Tibial artery (tissue), 4 donors: ENCODE measurements around the gene PRRX2.
A peak's percentile ranks its signal among the peaks of the same experiment; 100 is the strongest.

ENCODE experiments used
- DNase-seq, 2 donors: peaks; one replicate each; pipeline ENCODE4 v3.0.0-alpha.2; 2019
- H3K27ac ChIP-seq, 2 donors: fragments of 200-600 bp; sonication (generic) in 1 of 2; 1 replicate in 1 of 2; 2 replicates in 1 of 2; pipeline ENCODE4 v1.5.1; 2018 to 2019; ENCODE audit warnings: mild to moderate bottlenecking in 1 of 2
- H3K27me3 ChIP-seq, 2 donors: fragments of 200-600 bp; sonication (generic) in 1 of 2; one replicate each; pipeline versions ENCODE4 v1.5.1 to v1.6.0; 2016 to 2019
- H3K36me3 ChIP-seq, 3 donors: fragments of 200-600 bp; sonication (generic) in 2 of 3; one replicate each; pipeline ENCODE4 v1.5.1; 2016 to 2019; ENCODE audit warnings: mild to moderate bottlenecking in 2 of 3
- H3K4me1 ChIP-seq, 4 donors: fragments of 200-600 bp; sonication (generic) in 2 of 4; 1 replicate in 3 of 4; 2 replicates in 1 of 4; pipeline ENCODE4 v1.5.1; 2016 to 2019
- H3K4me3 ChIP-seq, 2 donors: fragments of 200-600 bp; sonication (generic) in 1 of 2; 1 replicate in 1 of 2; 2 replicates in 1 of 2; pipeline ENCODE4 v1.5.1; 2018 to 2019; ENCODE audit warnings: mild to moderate bottlenecking in 2 of 2
- H3K9me3 ChIP-seq, 3 donors: fragments of 200-600 bp; sonication (generic) in 1 of 3; one replicate each; pipeline ENCODE4 v1.5.1; 2016 to 2019
- intact Hi-C: fragments of 100-400 bp; cut with DNase I; formaldehyde crosslinking; loops from one replicate; pipeline ENCODE4 v1.15.0; 2023; ENCODE audit warnings: low total_unique reads
- TF ChIP-seq, protein P1 (sequence below), 2 experiments: fragments of 200-600 bp in 1 of 2; fragments of 450-650 bp in 1 of 2; IDR thresholded peaks; one replicate each; pipeline ENCODE4 v1.5.1; 2017 to 2019; ENCODE audit warnings: antibody characterized with exemption in 2 of 2, mild to moderate bottlenecking in 1 of 2, moderate library complexity in 1 of 2

PRRX2 gene

DNA sequence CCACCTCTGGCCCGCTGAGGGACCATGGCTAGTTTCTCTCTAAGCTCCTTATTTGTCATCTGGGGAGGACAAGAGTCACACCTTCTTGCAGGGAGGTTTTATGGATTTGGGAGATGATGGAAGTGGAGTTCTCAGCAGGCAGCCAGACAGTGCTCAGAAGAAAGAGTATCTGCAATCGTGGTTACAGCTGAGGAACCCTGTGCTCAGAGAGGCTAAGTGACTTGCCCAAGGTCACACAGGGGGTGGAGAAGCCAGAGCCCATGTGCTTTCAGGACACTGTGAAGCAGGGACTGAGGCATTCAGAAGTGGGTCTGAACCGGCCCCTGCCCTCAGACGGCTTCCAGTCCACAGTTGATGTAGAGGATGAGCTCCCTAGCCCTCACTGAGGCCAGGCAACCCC lies 10.8 kb downstream of the PRRX2 start:
- Histone ChIP-seq H3K27ac (peak overlapping the region; percentile 32 to 56), H3K4me3 (no peak overlapping the region), H3K27me3 (no peaks in the 10 kb centered on the region), H3K36me3 (no peaks in the 10 kb centered on the region), H3K9me3 (no peaks in the 10 kb centered on the region), H3K4me1 (peaks cover 0 to 55% (median 26%) of the 10 kb centered on the region in 4 donors)
- no peak for DNase-seq
- intact Hi-C loops: loop anchor here (10.0 kb wide), 1 partner anchor 1059 kb away; no protein-coding TSS in a partner anchor
- TF ChIP-seq, protein P1, sequence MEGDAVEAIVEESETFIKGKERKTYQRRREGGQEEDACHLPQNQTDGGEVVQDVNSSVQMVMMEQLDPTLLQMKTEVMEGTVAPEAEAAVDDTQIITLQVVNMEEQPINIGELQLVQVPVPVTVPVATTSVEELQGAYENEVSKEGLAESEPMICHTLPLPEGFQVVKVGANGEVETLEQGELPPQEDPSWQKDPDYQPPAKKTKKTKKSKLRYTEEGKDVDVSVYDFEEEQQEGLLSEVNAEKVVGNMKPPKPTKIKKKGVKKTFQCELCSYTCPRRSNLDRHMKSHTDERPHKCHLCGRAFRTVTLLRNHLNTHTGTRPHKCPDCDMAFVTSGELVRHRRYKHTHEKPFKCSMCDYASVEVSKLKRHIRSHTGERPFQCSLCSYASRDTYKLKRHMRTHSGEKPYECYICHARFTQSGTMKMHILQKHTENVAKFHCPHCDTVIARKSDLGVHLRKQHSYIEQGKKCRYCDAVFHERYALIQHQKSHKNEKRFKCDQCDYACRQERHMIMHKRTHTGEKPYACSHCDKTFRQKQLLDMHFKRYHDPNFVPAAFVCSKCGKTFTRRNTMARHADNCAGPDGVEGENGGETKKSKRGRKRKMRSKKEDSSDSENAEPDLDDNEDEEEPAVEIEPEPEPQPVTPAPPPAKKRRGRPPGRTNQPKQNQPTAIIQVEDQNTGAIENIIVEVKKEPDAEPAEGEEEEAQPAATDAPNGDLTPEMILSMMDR (IDR thresholded peaks at IDR 0.05): no peak

DNA sequence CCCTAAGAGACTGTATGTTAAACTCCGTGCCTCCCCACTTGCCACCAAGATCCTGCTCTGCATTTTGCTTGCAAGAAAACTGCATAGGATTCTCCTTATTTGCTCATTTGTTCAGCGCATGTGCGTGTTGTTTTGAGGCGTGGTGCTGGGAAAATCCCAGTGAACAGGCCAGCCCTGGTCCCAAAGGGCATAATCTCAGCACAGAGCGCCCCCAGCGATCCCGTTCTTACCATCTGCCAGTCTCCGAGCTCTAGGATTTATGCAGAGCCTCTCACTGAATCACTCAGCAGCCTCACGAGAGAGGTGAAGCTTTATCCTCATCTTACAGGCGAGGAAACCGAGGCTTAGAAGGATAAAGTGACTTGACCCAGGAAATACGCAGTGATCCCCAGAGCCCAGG lies 11.5 kb downstream of the PRRX2 start:
- Histone ChIP-seq H3K4me3 (no peak overlapping the region), H3K27ac (peak overlapping the region; percentile 32 to 56), H3K4me1 (peaks cover 0 to 48% (median 21%) of the 10 kb centered on the region in 4 donors), H3K27me3 (no peaks in the 10 kb centered on the region), H3K36me3 (no peaks in the 10 kb centered on the region), H3K9me3 (no peaks in the 10 kb centered on the region)
- intact Hi-C loops: loop anchor here (10.0 kb wide), 1 partner anchor 1058 kb away; no protein-coding TSS in a partner anchor
- peak; percentile 62 to 85 for DNase-seq
- TF ChIP-seq, protein P1 (IDR thresholded peaks at IDR 0.05): peak in 1 of 2 experiments; percentile 9

DNA sequence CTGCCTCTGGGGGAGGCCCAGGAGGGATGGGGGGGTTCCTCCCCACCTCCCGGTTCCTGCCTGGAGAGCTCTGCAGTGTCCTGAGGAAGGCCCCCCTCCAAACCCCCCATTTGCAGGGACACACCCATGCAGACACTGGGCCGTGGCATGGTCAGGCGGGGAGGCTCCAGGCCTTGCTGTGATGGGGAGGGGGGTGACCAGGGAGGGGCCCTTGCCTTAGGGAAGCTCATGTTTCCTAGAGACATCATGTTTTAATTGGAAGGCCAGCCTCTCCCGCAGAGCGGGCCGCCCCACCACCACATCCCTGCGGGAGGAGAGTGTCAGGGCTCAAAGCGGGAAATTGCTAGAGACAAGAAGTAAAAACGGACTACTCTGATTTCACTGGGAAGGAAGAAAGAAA lies 12.0 kb downstream of the PRRX2 start:
- Histone ChIP-seq H3K4me1 (peaks cover 0 to 43% (median 20%) of the 10 kb centered on the region in 4 donors), H3K9me3 (no peaks in the 10 kb centered on the region), H3K27me3 (no peaks in the 10 kb centered on the region), H3K27ac (peak overlapping the region; percentile 32 to 37), H3K36me3 (no peaks in the 10 kb centered on the region), H3K4me3 (no peak overlapping the region)
- no peak for DNase-seq
- TF ChIP-seq, protein P1 (IDR thresholded peaks at IDR 0.05): no peak
- intact Hi-C loops: loop anchor here (10.0 kb wide), 1 partner anchor 1057 kb away; no protein-coding TSS in a partner anchor

DNA sequence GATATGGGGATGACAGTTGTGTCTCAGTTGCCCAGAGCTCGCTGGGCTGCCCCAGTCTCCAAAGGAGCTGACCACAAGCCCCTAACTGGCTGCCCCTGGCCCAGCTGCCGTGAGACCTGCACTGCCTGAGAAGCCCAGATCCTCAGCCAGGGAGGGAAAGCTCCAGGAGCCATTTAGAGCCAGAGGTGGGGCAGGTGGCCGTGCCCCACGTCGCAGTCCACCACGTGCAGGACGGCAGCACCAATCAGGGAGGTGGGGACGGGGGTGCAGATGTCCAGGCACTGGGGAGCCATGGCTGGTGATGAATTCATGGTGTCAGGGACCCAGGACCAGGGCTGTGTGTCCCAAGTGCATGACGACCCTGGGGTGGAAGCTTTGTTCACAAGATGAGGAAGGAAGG lies 13.4 kb downstream of the PRRX2 start:
- Histone ChIP-seq H3K9me3 (no peaks in the 10 kb centered on the region), H3K4me3 (no peak overlapping the region), H3K36me3 (no peaks in the 10 kb centered on the region), H3K27me3 (no peaks in the 10 kb centered on the region), H3K4me1 (peaks cover 0 to 35% (median 19%) of the 10 kb centered on the region in 4 donors), H3K27ac (no peak overlapping the region)
- DNase-seq: no peak
- TF ChIP-seq, protein P1 (IDR thresholded peaks at IDR 0.05): no peak
- intact Hi-C loops: loop anchor here (10.0 kb wide), 1 partner anchor 1056 kb away; no protein-coding TSS in a partner anchor

DNA sequence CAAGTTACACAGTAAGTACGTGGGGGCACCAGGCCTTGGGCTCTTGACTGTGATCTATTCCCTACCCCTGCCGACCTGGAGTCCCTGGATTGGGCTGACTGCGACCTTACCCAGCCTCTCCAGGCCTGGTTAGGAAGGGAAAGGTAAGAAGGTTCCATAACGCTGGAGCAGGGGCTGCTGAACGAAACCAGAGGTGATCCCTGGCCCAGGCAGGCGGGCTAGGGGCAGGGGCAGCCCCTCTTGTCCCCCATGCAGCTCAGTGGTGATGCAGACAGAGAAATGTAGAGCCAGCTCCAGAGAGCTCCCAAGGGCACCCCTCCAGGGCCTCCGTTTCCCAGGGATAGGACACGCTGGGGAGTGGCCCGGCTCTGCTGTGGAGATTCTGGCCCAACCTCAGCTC lies 14.1 kb downstream of the PRRX2 start:
- H3K36me3 ChIP-seq: no peaks in the 10 kb centered on the region
- intact Hi-C loops: loop anchor here (10.0 kb wide), 1 partner anchor 1055 kb away; no protein-coding TSS in a partner anchor
- no peaks in the 10 kb centered on the region for H3K9me3 ChIP-seq
- H3K27me3 ChIP-seq: no peaks in the 10 kb centered on the region
- H3K4me3 ChIP-seq: no peak overlapping the region
- TF ChIP-seq, protein P1 (IDR thresholded peaks at IDR 0.05): no peak
- H3K4me1 ChIP-seq: peaks cover 0 to 31% (median 19%) of the 10 kb centered on the region in 4 donors
- no peak for DNase-seq
- H3K27ac ChIP-seq: no peak overlapping the region
